Neural cell (in vitro differentiated cells): Measurements from ENCODE around the gene CYB561D1.

Source experiments
- EP300 ChIP-seq: fragments of 450-650 bp; conservative IDR thresholded peaks from 2 replicates; pipeline ENCODE4 v1.6.1; 2014; ENCODE audit warnings: antibody characterized with exemption, mild to moderate bottlenecking, moderate library complexity; ENCODE audit not compliant: poor library complexity, severe bottlenecking
- EZH2 ChIP-seq: fragments of 200-600, 300-800 bp; shearing (Covaris generic), sonication (generic); IDR thresholded peaks from 2 replicates; pipeline ENCODE4 v1.6.1; 2014; ENCODE audit warnings: antibody characterized with exemption, low read length, borderline replicate concordance, mild to moderate bottlenecking; ENCODE audit not compliant: insufficient read depth, poor library complexity, severe bottlenecking
- MXI1 ChIP-seq: fragments of 450-650 bp; conservative IDR thresholded peaks from 2 replicates; pipeline ENCODE4 v1.6.1; 2014; ENCODE audit warnings: antibody characterized with exemption, mild to moderate bottlenecking; ENCODE audit not compliant: poor library complexity, severe bottlenecking
- POLR2AphosphoS5 ChIP-seq: IDR thresholded peaks from 2 replicates; pipeline ENCODE4 v1.6.1; 2012
- REST ChIP-seq: IDR thresholded peaks from 2 replicates; pipeline ENCODE4 v1.6.1; 2012; ENCODE audit warnings: borderline replicate concordance
- TF ChIP-seq, protein P1 (sequence below): fragments of 450-650 bp; IDR thresholded peaks from 2 replicates; pipeline ENCODE4 v1.5.1; 2014; ENCODE audit warnings: antibody characterized with exemption, mild to moderate bottlenecking, moderate library complexity; ENCODE audit not compliant: poor library complexity, severe bottlenecking

DNA sequence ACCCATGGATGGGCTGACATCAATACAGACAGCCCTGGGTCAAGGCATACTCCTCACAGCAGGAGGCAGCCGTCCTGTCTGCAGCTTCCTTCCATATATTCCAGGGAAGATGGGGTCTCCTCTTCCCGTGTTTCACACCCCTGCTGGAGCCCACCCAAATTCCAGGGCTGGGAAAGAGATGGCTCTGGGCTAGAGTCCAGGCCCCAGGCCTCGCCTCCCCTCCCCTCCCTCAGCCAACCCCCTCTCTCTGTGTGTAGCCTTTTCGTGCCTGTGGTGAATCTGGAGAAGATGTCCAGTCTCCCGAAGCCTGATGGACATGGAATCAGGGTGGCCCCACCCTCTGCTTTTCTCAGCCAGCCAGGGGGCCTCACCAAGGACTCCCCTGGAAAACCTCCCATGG lies 6.6 kb upstream of the CYB561D1 start:
- TF ChIP-seq, protein P1, sequence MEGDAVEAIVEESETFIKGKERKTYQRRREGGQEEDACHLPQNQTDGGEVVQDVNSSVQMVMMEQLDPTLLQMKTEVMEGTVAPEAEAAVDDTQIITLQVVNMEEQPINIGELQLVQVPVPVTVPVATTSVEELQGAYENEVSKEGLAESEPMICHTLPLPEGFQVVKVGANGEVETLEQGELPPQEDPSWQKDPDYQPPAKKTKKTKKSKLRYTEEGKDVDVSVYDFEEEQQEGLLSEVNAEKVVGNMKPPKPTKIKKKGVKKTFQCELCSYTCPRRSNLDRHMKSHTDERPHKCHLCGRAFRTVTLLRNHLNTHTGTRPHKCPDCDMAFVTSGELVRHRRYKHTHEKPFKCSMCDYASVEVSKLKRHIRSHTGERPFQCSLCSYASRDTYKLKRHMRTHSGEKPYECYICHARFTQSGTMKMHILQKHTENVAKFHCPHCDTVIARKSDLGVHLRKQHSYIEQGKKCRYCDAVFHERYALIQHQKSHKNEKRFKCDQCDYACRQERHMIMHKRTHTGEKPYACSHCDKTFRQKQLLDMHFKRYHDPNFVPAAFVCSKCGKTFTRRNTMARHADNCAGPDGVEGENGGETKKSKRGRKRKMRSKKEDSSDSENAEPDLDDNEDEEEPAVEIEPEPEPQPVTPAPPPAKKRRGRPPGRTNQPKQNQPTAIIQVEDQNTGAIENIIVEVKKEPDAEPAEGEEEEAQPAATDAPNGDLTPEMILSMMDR, result no peak
- no peak for TF ChIP-seq POLR2AphosphoS5
- no peak for TF ChIP-seq EP300
- TF ChIP-seq EZH2, result no peak
- no peak for TF ChIP-seq REST
- TF ChIP-seq MXI1, result no peak
